Activated CD8-positive, alpha-beta T cell treated with anti-CD3 and anti-CD28 coated beads for 36 hours (primary cell): ENCODE measurements around the gene MTA3. TPM values are rescaled to one million over a fixed set of nuclear protein-coding genes. Genes with fewer than 3 reads are reported as not detected.

ENCODE experiments used
- ATAC-seq: fragments of 200-7000 bp; cut with Tn5 transposase; one replicate; pipeline ENCODE4 v1.10.0; 2021; ENCODE audit warnings: mild to moderate bottlenecking, moderate library complexity
- CTCF ChIA-PET: fragments of 350-600 bp; sonication (Branson Sonifier 250); formaldehyde crosslinking; loops from one replicate; lab custom pipeline; 2021; ENCODE audit warnings: antibody characterized with exemption; lab: Charles Lee
- POLR2A ChIA-PET: fragments of 350-600 bp; sonication (Branson Sonifier 250); formaldehyde crosslinking; loops from one replicate; lab custom pipeline; 2021; ENCODE audit warnings: antibody characterized with exemption; lab: Charles Lee
- DNase-seq: peaks from one replicate; pipeline ENCODE4 v3.0.0-alpha.2; 2020
- H3K27ac Mint-ChIP-seq: one replicate; pipeline ENCODE4 v1.8.0; 2021; ENCODE audit warnings: mild to moderate bottlenecking, mixed read lengths
- H3K27me3 Mint-ChIP-seq: one replicate; pipeline ENCODE4 v1.8.0; 2021; ENCODE audit warnings: mixed read lengths
- H3K36me3 Mint-ChIP-seq: one replicate; pipeline ENCODE4 v1.8.0; 2021; ENCODE audit warnings: low read depth, mixed read lengths
- H3K4me1 Mint-ChIP-seq: one replicate; pipeline ENCODE4 v1.8.0; 2021; ENCODE audit warnings: low read depth, mixed read lengths
- H3K4me3 Mint-ChIP-seq: one replicate; pipeline ENCODE4 v1.8.0; 2021; ENCODE audit warnings: mild to moderate bottlenecking, moderate library complexity, mixed read lengths
- H3K9me3 Mint-ChIP-seq: one replicate; pipeline ENCODE4 v1.8.0; 2021; ENCODE audit warnings: mixed read lengths
- CTCF ChIP-seq: fragments of 200-600 bp; IDR thresholded peaks from one replicate; pipeline ENCODE4 v1.8.0; 2022; ENCODE audit warnings: antibody characterized with exemption, mild to moderate bottlenecking
- intact Hi-C: fragments of 100-400 bp; cut with micrococcal nuclease; formaldehyde crosslinking; loops from one replicate; pipeline ENCODE4 v1.10.0; 2022
- total RNA-seq, 2 experiments: library from RNA; stranded (reverse); gene quantifications; one replicate each; pipeline ENCODE4 v1.2.3, GENCODE V29; 2021

MTA3 gene
- total RNA-seq, 2 experiments from 2014 or later, result 32.6 to 35.9 TPM

GRCh38 chr2:42765686-42766085 lies 197.3 kb downstream of the MTA3 start:
- CTCF ChIA-PET, result no interaction called here
- intact Hi-C loops, result no loop called here

GRCh38 chr2:42767080-42767898 lies 198.9 kb downstream of the MTA3 start:
- Mint-ChIP-seq H3K4me1 (no peaks in the 10 kb centered on the region), H3K9me3 (no peaks in the 10 kb centered on the region), H3K27ac (no peak overlapping the region), H3K27me3 (no peaks in the 10 kb centered on the region), H3K4me3 (no peak overlapping the region), H3K36me3 (peaks cover 1% of the 10 kb centered on the region)
- TF ChIP-seq CTCF, result no peak
- ChIA-PET POLR2A (no interaction called here), CTCF (no interaction called here)
- intact Hi-C loops, result no loop called here
- ATAC-seq, result no peak
- DNase-seq, result no peak

More at GRCh38 chr2:42765686-42766085, 197.3 kb downstream of the MTA3 start:
- Mint-ChIP-seq H3K9me3 (no peaks in the 10 kb centered on the region), H3K27me3 (no peaks in the 10 kb centered on the region), H3K36me3 (peaks cover 1% of the 10 kb centered on the region), H3K27ac (no peak overlapping the region), H3K4me3 (no peak overlapping the region), H3K4me1 (no peaks in the 10 kb centered on the region)
- no peak for ATAC-seq
- no peak for DNase-seq
- no peak for TF ChIP-seq CTCF
- POLR2A ChIA-PET, result interaction anchor here (1.6 kb wide), 1 partner anchor 17 kb away, joined by 3 read pairs; no protein-coding TSS in a partner anchor

GRCh38 chr2:42767899-42768705 lies 199.7 kb downstream of the MTA3 start:
- DNase-seq (no peak), ATAC-seq (no peak)
- no peak overlapping the region for H3K27ac Mint-ChIP-seq
- no peaks in the 10 kb centered on the region for H3K9me3 Mint-ChIP-seq
- H3K4me3 Mint-ChIP-seq, result no peak overlapping the region
- ChIA-PET CTCF (no interaction called here), POLR2A (no interaction called here)
- no peaks in the 10 kb centered on the region for H3K4me1 Mint-ChIP-seq
- peaks cover under 1% of the 10 kb centered on the region for H3K36me3 Mint-ChIP-seq
- intact Hi-C loops, result no loop called here
- no peak for TF ChIP-seq CTCF
- no peaks in the 10 kb centered on the region for H3K27me3 Mint-ChIP-seq

- no peak for DNase-seq
- Mint-ChIP-seq H3K27ac (no peak overlapping the region), H3K36me3 (no peaks in the 10 kb centered on the region), H3K9me3 (no peaks in the 10 kb centered on the region), H3K4me3 (no peak overlapping the region), H3K4me1 (no peaks in the 10 kb centered on the region), H3K27me3 (no peaks in the 10 kb centered on the region)
- no peak for ATAC-seq
- intact Hi-C loops, result no loop called here
- TF ChIP-seq CTCF, result no peak
- ChIA-PET CTCF (interaction anchor here (1.1 kb wide), 1 partner anchor 59 kb away, joined by 3 read pairs; no protein-coding TSS in a partner anchor), POLR2A (no interaction called here)
Observed at GRCh38 chr2:42768706-42769256, 200.3 kb downstream of the MTA3 start.
